ENCODE results near the gene ARAP2.

ARAP2 gene

GRCh38 chr4:36163198-36163597 is 81.1 kb downstream of the ARAP2 start:
- Histone ChIP-seq H4K20me1 (ENCODE audit: control insufficient read depth, insufficient read depth, low read depth, low read length) (no peaks in the 10 kb centered on the region), H3K4me1 (ENCODE audit: control insufficient read depth, low read length) (no peaks in the 10 kb centered on the region), H3K4me3 (ENCODE audit: low read length) (no peak overlapping the region), H3K9me3 (ENCODE audit: control insufficient read depth, insufficient read depth, low read length) (no peaks in the 10 kb centered on the region), H3K27me3 (ENCODE audit: control insufficient read depth, low read length) (no peaks in the 10 kb centered on the region), H3K27ac (ENCODE audit: low read depth, low read length) (no peak overlapping the region), H3F3A (ENCODE audit: control insufficient read depth, insufficient read depth) (no peaks in the 10 kb centered on the region), H3K9me2 (replicated peaks; ENCODE audit: control insufficient read depth, low read length) (no peaks in the 10 kb centered on the region), H3K36me3 (ENCODE audit: control insufficient read depth, low read length) (no peaks in the 10 kb centered on the region), H3K4me2 (ENCODE audit: low read length) (no peak overlapping the region), H3K79me2 (ENCODE audit: control insufficient read depth, low read length) (no peaks in the 10 kb centered on the region)
- no peak for TF ChIP-seq CTCF (IDR thresholded peaks at IDR 0.05; ENCODE audit: low read depth, low read length, poor library complexity, severe bottlenecking)

- H3K9me2 ChIP-seq (replicated peaks; ENCODE audit: control insufficient read depth, low read length), result no peaks in the 10 kb centered on the region
These were observed 85.1 kb downstream of the ARAP2 start for GRCh38 chr4:36159208-36159607.

DNA sequence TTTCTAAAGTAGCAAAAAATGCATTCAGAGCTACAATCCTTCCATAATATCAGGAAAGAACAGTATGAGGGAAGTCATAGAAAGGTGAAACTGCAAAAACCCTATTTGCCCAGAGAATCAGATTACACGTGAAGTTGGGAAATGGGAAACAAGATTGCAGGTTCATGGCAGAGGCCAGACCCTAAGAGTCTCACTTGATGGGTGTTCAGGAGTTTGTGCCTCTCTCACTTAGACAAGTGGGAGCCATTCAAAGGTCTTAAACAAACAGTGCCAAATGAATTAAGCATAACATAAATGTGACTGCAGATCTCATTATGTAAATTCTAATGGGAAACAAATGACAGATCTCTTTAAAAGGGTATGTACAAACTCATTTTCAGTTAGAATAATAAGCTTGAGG is 91.6 kb downstream of the ARAP2 start:
- Histone ChIP-seq H3K36me3 (ENCODE audit: control insufficient read depth, low read length) (no peaks in the 10 kb centered on the region), H3F3A (ENCODE audit: control insufficient read depth, insufficient read depth) (no peaks in the 10 kb centered on the region), H3K4me1 (ENCODE audit: control insufficient read depth, low read length) (no peaks in the 10 kb centered on the region), H3K9me3 (ENCODE audit: control insufficient read depth, insufficient read depth, low read length) (no peaks in the 10 kb centered on the region), H3K27me3 (ENCODE audit: control insufficient read depth, low read length) (no peaks in the 10 kb centered on the region), H3K4me2 (ENCODE audit: low read length) (no peak overlapping the region), H3K27ac (ENCODE audit: low read depth, low read length) (no peak overlapping the region), H4K20me1 (ENCODE audit: control insufficient read depth, insufficient read depth, low read depth, low read length) (no peaks in the 10 kb centered on the region), H3K79me2 (ENCODE audit: control insufficient read depth, low read length) (no peaks in the 10 kb centered on the region), H3K9me2 (replicated peaks; ENCODE audit: control insufficient read depth, low read length) (no peaks in the 10 kb centered on the region), H3K4me3 (ENCODE audit: low read length) (no peak overlapping the region)
- TF ChIP-seq CTCF (IDR thresholded peaks at IDR 0.05; ENCODE audit: low read depth, low read length, poor library complexity, severe bottlenecking) (no peak), EZH2phosphoT487 (IDR thresholded peaks at IDR 0.05; ENCODE audit: borderline replicate concordance, low read length) (no peak)

More at GRCh38 chr4:36159208-36159607, 85.1 kb downstream of the ARAP2 start:
- H3K27ac ChIP-seq (ENCODE audit: low read depth, low read length), result no peak overlapping the region
- H3K4me2 ChIP-seq (ENCODE audit: low read length), result no peak overlapping the region
- H3K9me3 ChIP-seq (ENCODE audit: control insufficient read depth, insufficient read depth, low read length), result no peaks in the 10 kb centered on the region
- H3K4me3 ChIP-seq (ENCODE audit: low read length), result no peak overlapping the region
- no peaks in the 10 kb centered on the region for H4K20me1 ChIP-seq (ENCODE audit: control insufficient read depth, insufficient read depth, low read depth, low read length)
- TF ChIP-seq CTCF (IDR thresholded peaks at IDR 0.05; ENCODE audit: low read depth, low read length, poor library complexity, severe bottlenecking), result no peak
- TF ChIP-seq EZH2phosphoT487 (IDR thresholded peaks at IDR 0.05; ENCODE audit: borderline replicate concordance, low read length), result no peak
- H3K36me3 ChIP-seq (ENCODE audit: control insufficient read depth, low read length), result no peaks in the 10 kb centered on the region
- no peaks in the 10 kb centered on the region for H3F3A ChIP-seq (ENCODE audit: control insufficient read depth, insufficient read depth)
- H3K4me1 ChIP-seq (ENCODE audit: control insufficient read depth, low read length), result no peaks in the 10 kb centered on the region
- no peaks in the 10 kb centered on the region for H3K27me3 ChIP-seq (ENCODE audit: control insufficient read depth, low read length)
- no peaks in the 10 kb centered on the region for H3K79me2 ChIP-seq (ENCODE audit: control insufficient read depth, low read length)

GRCh38 chr4:36142504-36142903 is 101.8 kb downstream of the ARAP2 start:
- Histone ChIP-seq H3K27me3 (ENCODE audit: control insufficient read depth, low read length) (no peaks in the 10 kb centered on the region), H3F3A (ENCODE audit: control insufficient read depth, insufficient read depth) (no peaks in the 10 kb centered on the region), H3K9me3 (ENCODE audit: control insufficient read depth, insufficient read depth, low read length) (no peaks in the 10 kb centered on the region), H3K36me3 (ENCODE audit: control insufficient read depth, low read length) (no peaks in the 10 kb centered on the region), H3K27ac (ENCODE audit: low read depth, low read length) (no peak overlapping the region), H3K9me2 (replicated peaks; ENCODE audit: control insufficient read depth, low read length) (no peaks in the 10 kb centered on the region), H3K79me2 (ENCODE audit: control insufficient read depth, low read length) (no peaks in the 10 kb centered on the region), H4K20me1 (ENCODE audit: control insufficient read depth, insufficient read depth, low read depth, low read length) (no peaks in the 10 kb centered on the region), H3K4me3 (ENCODE audit: low read length) (no peak overlapping the region), H3K4me1 (ENCODE audit: control insufficient read depth, low read length) (no peaks in the 10 kb centered on the region), H3K4me2 (ENCODE audit: low read length) (no peak overlapping the region)
- TF ChIP-seq EZH2phosphoT487 (IDR thresholded peaks at IDR 0.05; ENCODE audit: borderline replicate concordance, low read length), result no peak
